ENCODE measurements around the gene PPA1.
"Not testable (repeated sequence)": the region's sequence is repeated elsewhere in the genome, so short reads cannot be mapped to it uniquely, and the experiment has no call there.

Gene PPA1

GRCh38 chr10:70253878-70254765, 20.9 kb upstream of the PPA1 start:
- no peak for DNase-seq

- no peak for DNase-seq
Measured at GRCh38 chr10:70250961-70251680, 17.9 kb upstream of the PPA1 start.

- no peak for DNase-seq
Measured at GRCh38 chr10:70247360-70247759, 14.1 kb upstream of the PPA1 start.

GRCh38 chr10:70241081-70241480, 7.9 kb upstream of the PPA1 start:
- DNase-seq: no peak

- DNase-seq: not testable (repeated sequence)
Measured at GRCh38 chr10:70239986-70240385, 6.8 kb upstream of the PPA1 start.

- DNase-seq: not testable (repeated sequence)
Measured at GRCh38 chr10:70239077-70239976, 6.1 kb upstream of the PPA1 start.

DNA sequence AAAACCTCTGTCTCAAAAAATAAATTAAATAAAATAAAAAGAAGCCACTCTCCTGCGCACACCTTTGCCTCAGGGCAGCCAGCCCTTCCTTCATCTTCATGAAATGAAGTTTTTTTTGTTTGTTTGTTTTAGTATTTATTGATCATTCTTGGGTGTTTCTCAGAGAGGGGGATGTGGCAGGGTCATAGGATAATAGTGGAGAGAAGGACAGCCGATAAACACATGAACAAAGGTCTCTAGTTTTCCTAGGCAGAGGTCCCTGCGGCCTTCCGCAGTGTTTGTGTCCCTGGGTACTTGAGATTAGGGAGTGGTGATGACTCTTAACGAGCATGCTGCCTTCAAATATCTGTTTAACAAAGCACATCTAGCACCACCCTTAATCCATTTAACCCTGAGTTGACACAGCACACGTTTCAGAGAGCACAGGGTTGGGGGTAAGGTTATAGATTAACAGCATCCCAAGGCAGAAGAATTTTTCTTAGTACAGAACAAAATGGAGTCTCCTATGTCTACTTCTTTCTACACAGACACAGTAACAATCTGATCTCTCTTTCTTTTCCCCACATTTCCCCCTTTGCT, 4.8 kb upstream of the PPA1 start:
- DNase-seq: not testable (repeated sequence)

GRCh38 chr10:70234668-70235447, 1.6 kb upstream of the PPA1 start:
- peak; percentile 60 for DNase-seq

DNA sequence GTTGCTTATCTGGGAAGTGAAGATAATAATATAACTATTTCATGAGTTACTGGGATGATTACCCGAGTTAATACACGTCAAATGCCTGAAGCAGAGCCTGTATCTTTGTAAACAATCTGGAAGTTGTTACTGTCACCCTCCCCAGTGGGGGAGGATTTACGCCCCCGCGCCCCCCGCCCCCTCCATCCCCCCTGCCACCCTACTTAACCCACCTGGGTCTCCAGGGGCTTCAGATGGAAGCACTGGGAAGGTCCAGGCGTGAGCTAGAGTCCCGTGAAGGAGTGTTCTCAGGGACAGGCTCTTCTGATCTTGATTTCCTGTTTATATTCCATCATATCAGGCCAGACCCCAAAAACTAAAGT, 691 bp upstream of the PPA1 start:
- DNase-seq: no peak

DNA sequence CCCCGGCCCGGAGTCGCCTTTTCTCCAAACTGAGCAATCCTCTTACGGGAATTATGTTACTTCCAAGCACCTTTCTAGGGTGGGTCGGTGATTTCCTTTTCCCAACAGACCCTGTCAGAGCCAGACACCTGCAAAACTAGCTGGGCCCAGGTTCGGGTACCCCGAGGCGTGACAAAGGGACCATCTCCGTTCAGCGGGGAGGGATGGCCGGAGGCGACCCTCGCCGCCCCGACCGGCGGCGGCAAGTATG, 445 bp downstream of the PPA1 start:
- no peak for DNase-seq

GRCh38 chr10:70232155-70232858, 922 bp downstream of the PPA1 start:
- DNase-seq: peak; percentile 55

DNA sequence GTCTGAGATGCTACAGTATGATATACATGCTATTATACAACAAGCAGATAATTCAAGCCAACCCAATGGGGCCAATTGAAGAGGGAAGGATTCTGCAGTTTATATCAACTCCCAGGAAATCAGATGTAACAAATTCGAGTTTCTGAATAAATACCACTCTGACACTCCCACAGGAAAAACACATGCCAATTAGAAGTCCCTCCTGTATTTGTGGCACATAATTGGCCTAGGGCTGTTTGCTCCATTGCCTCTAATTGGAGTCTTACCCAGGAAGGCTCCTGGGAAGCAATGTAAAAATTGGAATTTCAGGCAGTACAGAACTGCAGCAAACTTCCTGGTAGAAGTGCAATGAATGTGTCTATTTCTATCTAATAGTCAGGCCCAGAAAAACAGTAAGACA, 4.7 kb downstream of the PPA1 start:
- no peak for DNase-seq

- DNase-seq: no peak
Measured at GRCh38 chr10:70227548-70228320, 5.5 kb downstream of the PPA1 start.

DNA sequence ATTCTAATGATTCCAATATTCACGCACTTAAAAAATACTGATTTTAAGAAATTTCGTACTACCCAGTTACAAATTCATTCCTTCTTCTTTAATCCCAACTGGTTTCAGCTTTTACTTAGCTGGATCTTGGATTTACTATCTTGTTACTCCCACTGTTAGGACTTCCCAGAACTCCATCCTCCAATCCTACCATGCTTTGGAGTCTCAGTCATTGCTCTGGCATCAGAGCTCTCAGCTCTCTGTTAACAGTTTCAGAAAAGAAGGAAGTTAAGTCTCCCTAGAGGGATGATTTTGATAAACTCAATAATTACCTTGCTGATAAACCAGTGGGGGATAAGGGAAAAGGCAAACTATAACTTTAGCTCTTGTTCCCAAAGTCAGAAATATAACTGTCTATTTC, 9.5 kb downstream of the PPA1 start:
- DNase-seq: peak; percentile 50

DNA sequence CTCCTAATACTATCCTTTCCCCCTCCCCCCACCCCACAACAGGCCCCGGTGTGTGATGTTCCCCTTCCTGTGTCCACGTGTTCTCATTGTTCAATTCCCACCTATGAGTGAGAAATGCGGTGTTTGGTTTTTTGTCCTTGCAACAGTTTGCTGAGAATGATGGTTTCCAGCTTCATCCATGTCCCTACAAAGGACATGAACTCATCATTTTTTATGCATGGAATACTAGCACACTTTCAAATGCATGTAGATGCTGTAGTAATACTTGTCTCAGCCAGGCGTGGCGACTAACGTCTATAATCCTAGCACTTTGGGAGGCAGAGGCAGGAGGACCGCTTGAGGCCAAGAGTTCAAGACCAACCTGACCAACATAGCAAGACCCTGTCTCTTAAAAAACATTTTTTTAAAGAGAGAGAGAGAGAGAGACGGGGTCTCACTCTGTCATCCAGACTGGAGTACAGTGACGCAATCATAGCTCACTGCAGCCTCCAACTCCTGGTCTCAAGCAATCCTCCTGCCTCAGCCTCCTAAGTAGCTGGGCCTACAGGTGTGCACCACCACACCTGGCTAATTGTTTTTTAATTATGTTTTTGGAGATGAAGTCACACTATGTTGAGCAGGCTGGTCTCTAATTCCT, 10.3 kb downstream of the PPA1 start:
- DNase-seq: not testable (repeated sequence)

- DNase-seq: peak; percentile 38
Measured at GRCh38 chr10:70222340-70222794, 10.9 kb downstream of the PPA1 start.

DNA sequence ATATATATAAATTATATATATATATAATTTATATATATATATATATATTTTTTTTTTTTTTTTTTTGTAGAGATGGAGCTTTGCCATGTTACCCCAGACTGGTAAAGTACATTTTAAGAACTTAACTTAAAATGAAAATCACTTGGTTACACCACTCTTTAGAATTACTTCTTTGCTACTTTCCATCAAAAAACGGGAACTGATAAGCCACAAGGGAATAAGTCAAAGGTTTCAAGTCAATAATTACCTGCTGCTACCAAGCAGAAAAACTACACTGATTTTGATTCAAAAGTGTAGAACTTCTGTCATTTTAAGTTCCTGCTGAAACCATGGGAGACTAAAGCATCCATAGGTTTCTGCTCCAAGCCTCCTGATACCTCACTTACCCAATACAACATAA, 12.2 kb downstream of the PPA1 start:
- DNase-seq: no peak

GRCh38 chr10:70212879-70213278, 20.4 kb downstream of the PPA1 start:
- DNase-seq: no peak

DNA sequence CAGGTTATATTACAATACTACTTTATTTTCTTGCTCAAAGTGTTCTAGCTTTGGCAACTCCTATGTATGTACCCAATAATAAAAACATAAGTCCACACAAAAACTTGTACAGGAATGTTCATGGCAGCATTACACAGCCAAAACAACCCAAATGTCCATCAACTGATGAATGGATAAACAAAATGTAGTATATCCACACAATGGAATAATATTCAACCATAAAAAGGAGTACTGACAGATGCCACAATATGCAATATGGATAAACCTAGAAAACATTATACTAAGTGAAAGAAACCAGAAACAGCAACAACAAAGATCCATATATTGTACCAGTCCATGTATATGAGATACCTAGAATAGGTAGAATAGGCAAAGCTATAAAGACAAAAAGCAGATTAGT, 21.0 kb downstream of the PPA1 start:
- DNase-seq: no peak

DNA sequence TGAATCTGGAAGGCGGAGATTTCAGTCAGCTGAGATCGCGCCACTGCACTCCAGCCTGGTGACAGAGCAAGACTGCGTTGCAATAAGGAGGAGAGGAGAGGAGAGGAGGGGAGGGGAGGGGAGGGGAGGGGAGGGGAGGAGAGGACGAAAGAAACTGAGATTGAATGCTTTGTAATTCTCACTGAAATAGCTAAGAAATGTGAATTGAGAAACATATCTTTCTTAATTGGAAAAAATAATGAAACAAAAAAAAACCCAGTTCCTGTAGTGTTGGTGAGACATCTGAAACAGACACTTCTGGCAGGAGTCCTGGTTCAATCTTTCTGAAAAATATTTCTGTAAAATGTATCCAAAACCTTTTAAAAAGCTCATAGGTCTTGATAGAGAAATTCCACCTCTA, 26.5 kb downstream of the PPA1 start:
- DNase-seq: no peak

All from NCI-H226 (cell line).